ENCODE results near the gene DNAJC10.

Gene DNAJC10

DNA sequence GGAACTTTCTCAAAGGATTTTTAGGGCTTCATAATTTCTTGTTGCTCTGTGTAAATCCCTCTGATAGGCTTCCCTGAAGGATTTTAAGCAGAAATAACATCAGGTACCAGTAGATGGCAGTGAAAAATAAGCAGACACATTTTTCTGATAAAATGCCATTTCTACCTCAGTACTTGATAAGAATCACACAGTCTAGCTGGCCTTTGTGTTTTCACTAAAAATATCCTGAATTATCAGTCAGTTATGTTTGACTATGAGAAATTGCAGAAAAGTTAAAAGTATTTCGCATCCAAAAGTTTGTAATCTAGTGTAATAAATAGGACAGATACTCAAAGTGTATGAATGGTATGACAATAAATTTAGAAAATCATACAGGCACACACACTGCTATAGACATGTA lies 68.7 kb downstream of the DNAJC10 start:
- no peak for DNase-seq (ENCODE audit: low read depth in 2 of 2)

DNA sequence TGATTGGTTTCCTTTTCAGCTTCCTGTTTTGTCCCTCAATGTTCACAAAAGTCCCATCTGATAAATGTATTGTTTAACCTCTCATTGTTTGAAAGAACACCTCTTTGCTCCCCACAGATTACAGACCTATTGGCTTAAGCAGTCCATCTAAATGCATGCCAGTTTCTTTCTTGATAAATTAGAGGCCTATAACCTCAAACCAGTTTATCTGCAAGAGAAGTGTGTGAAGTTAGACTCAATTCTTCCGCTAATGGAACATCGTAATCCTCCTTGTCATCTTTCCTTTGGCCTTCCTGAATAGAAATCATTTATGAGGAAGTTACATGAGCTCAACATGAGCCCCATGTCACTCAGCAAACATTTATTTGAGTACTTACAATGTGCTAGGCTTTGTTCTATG lies 76.4 kb downstream of the DNAJC10 start:
- no peak for DNase-seq (ENCODE audit: low read depth in 2 of 2)

DNA sequence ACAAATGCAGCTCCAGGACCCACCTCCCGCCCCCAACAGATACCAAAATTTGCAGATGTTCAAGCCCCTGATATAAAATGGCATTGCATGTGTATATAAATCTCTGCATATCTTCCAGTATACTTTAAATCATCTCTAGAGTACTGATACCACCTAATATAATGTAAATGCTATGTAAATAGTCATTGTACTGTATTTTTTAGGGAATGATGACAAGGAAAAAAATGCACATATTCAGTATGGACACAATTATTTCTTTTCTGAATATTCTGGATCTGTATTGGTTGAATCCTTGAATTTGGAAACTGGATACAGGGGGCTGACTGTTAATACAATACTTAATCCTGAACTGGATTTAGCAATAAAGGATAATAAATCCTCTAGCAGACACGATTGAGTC lies 82.7 kb downstream of the DNAJC10 start:
- no peak for DNase-seq (ENCODE audit: low read depth in 2 of 2)

DNA sequence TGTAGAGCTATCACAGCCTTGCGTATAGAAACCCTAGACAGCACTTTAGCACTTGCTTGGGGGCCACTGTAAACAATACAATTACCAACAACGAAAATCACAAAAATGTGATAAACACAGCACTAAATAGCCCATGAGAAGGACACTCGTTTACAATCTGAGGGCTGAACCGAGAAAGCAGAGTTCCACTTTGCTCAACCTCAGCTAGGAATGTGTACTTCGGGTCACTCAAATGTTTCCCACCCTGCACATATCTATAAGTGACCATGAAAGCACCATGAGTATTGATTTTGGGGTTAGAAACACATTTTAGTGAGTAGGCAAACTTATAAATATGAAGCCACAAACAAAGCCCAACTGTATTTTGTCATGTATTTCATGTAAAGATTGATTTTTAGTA lies 88.1 kb downstream of the DNAJC10 start:
- DNase-seq (ENCODE audit: low read depth in 2 of 2) = no peak

DNA sequence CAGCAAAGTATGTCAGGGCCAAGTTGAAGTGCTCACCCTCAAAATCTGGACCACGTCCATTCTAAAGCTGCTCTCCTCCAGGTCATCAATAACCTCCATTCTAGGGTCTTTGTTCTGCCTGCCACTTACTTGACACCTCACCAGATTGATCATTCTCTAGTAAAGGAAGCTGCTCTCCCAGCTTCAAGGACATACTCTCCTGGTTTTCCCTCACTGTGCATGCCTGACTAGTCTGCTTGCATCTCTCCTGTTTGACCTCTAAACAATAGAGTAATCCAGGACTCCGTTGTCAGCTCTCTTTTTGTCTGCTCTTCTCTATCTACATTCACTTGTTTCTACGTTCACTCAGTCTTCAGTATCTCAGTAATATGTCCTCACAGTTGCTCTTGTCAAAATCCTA lies 91.3 kb downstream of the DNAJC10 start:
- DNase-seq (ENCODE audit: low read depth in 2 of 2) = no peak

DNA sequence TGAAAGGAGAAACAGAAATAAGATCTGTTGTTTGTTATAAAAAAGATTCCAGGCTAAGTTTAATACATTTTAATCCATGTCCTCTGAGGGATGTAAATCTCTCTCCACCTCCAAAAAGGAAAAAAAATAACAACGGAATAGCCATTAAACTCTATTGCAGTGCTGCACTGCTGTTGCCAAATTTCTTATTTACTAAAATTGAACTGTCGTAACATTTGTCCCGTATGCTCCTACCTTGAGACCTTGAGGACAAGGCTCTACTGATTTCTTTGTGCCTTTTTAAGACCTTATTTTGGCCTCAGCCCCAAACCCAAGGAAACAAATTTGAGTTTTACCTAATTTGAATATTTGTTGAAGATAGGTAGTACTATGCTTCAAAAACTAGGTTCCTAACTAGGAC lies 94.0 kb downstream of the DNAJC10 start:
- no peak for DNase-seq (ENCODE audit: low read depth in 2 of 2)

DNA sequence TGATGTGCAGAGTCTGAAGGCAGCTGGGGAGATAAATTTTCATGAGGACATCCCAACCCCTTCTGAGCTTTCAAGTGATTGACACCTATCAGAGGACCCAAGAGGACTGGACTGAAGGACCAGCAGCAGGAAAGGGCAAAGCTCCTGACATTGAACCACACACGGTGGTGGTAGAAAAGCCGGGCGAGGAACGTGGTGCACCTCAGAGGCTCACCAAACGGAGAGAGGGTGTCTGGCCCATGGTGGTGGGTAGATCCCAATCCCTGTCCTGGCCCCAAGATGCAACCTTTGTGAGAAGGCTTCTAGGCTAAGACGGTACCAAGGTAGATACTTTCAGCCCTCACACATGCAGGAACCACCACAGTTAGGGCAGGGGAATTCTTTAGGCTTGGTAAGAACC lies 98.3 kb downstream of the DNAJC10 start:
- no peak for DNase-seq (ENCODE audit: low read depth in 2 of 2)

DNA sequence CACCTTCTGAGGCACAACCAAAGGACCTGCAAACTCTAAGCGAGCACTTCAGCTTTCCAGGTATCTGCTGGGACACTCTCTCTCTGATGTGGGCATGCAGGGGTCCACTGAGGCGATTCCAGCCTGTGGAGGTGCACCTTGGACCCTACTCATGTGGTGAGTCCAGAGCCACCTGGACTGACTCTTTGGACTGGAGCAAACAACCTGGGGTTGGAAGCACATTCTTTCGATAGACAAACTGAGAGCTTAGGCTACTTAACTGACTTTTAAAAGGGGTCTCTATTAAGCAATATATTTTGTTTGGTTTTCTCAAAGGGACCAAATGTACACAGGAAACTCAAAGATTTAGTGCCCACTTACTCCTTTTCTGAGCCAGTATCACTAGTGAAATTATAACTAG lies 98.7 kb downstream of the DNAJC10 start:
- DNase-seq (ENCODE audit: low read depth in 2 of 2) = no peak

DNA sequence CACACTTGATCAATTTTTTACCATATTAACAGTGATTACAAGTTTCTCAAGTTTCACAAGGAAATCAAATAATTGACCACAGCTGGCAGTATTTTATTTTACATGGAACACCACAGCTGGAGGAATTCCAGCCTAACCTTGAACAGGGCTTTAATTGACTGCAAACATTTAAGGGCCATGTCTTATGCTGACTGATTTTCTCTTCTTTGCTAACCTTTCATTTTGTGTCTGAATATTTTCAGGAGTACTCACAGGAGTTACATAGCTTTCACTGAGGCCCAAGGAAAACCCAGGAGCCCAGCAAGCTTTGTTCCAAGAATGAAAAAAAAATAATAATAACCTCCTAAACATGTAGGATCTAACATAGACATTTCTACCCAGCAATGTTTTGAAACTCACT lies 100.8 kb downstream of the DNAJC10 start:
- DNase-seq (ENCODE audit: low read depth in 2 of 2) = no peak

DNA sequence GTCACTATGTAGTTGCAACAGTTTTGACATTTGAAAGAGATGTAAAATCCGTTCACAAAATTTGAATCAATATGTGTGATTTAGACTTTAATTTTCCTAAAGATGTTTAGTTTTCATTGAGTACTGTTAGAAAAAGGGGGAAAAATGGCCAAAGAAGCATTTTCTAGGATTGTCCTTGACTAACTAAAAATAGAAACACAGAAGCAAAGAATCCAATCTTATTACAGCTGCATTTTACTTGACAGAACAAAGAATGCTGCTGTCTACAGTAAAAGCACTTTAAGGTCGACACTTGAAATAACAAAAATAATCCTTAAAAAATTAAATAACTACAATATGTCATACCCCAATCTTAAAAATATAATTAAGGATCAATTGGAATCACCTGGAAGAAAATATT lies 101.5 kb downstream of the DNAJC10 start:
- no peak for DNase-seq (ENCODE audit: low read depth in 2 of 2)

DNA sequence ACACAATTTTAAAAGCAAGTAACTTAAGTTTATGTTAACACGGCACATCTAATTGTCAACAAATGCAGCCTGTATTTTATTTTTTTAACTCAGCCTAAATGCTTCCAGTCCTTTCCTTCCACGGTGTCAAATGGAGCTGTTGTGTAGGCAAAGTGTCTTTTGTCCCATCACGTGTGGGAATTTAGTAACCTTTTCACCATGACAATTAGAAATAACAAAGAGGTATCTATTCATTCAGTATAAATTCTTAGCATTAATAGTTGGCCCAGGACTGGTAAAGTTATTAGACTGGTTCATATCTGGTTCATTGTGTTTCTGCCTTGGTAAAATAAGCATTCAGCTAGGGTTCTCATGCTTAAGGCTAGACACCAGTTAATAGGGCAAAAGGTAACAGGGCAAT lies 102.4 kb downstream of the DNAJC10 start:
- no peak for DNase-seq (ENCODE audit: low read depth in 2 of 2)

DNA sequence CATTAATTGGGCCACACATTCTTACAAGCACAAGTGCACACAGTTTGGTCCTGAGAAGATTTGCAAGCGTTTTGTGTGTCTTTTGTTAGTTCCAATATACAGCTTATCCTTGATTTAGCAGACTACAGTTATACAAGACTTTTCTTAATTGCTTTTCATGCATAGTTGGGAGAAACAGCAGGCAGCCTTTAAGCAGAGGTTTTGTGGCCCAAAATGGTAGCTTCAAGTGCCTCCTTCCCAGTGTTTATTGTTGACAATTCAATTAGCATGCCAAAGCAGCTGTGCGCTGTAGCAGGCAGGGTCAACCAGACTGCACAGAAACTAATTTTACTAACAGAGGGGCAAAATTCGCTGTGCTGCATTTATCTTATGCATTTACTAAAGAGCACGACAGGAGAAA lies 102.9 kb downstream of the DNAJC10 start:
- no peak for DNase-seq (ENCODE audit: low read depth in 2 of 2)

DNA sequence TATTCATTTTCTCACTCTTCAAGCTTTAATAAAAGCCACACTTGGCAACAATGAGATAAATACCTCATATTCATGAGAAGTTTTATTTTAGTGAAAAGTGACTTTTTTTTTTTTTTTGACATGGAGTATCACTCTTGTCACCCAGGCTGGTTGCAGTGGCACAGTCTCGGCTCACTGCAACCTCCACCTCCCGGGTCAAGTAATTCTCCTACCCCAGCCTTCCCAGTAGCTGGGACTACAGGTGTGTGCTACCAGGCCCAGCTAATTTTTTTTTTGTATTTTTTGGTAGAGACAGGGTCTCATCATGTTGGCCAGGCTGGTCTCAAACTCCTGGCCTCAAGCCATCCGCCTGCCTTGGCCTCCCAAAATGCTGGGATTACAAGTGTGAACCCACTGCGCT lies 103.4 kb downstream of the DNAJC10 start:
- no peak for DNase-seq (ENCODE audit: low read depth in 2 of 2)

DNA sequence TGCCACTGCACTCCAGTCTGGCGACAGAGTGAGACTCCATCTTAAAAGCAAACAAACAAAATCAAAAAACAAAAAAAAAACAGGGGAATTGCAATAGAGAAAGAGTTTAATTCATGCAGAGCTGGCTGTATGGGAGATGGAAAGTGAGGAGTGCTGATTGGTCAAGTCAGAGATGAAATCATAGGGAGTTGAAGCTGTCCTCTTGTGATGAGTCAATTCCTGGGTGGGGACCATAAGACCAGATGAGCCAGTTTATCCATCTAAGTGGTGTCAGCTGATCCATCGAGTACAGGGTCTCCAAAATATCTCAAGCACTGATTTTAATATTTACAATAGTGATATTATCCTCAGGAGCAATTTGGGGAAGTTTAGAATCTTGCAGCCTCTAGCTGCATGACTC lies 105.1 kb downstream of the DNAJC10 start:
- DNase-seq (ENCODE audit: low read depth in 2 of 2) = no peak

DNA sequence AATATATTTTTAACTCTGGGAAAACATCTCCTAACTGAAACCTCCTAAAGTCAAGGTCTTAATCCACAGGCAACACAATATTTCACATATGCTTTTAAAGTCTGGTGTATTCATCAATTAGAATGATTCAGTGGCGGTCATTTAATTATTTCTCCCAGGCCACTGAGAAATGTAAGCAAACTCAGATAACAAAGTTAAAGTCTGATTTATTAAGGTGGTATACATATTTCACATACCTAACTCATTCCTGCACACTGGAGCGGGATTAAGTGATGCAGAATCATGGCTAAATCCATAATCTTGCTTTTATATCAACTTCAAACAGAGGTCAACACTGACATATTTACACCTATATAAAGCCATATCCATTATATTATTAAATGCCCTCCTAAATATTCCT lies 106.7 kb downstream of the DNAJC10 start:
- no peak for DNase-seq (ENCODE audit: low read depth in 2 of 2)

DNA sequence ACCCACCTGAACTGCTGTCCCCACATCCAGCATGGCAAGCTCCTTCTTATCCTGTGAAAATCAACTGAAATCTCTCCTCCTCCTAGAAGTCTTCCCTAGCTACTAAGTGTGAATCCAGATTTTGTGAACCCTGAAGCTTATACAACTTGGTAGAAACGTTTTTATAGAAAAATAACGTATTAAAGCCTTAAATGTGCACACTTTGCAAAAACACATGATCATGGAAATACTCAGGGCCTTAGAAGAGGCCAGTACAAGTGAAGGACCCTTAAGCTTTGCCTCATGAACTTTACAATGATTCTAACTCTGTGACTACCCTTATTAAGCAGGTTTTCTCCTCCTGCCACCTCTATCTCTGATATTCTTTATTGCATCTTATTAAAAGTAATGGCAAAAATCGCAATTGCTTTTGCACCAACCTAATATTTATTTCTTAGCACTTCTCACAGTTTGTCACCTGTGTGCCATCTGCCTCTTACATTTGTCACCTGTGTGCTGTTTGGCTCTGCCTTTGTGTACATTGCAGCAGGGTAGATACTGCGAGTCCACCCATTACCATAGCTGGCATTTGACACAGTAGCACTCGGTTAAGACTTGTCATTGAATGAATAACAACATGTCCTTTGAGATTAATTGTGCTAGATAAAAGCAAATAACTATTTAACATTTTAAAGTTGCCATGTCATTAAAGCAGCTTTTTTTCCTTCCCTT lies 108.2 kb downstream of the DNAJC10 start:
- DNase-seq (ENCODE audit: low read depth in 2 of 2) = no peak

DNA sequence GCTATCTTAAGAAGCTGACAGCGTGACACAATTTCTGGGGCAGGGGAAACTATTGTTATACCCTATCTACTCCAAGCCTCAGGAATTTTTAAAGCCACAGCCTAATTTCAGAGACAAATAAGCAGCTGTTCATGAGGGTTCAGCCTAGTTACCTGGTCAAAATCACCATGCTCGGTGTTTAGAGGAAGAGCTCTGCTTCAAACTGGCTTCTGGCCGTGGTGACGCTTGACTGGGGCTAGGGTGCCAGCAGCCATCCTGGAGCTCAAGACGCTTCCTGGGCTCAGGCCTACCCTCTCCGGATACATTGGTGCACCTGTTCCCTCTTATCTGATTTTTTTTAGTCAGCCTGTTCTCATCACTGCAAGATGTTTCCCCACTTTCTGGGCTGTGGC lies 108.7 kb downstream of the DNAJC10 start:
- DNase-seq (ENCODE audit: low read depth in 2 of 2) = no peak

DNA sequence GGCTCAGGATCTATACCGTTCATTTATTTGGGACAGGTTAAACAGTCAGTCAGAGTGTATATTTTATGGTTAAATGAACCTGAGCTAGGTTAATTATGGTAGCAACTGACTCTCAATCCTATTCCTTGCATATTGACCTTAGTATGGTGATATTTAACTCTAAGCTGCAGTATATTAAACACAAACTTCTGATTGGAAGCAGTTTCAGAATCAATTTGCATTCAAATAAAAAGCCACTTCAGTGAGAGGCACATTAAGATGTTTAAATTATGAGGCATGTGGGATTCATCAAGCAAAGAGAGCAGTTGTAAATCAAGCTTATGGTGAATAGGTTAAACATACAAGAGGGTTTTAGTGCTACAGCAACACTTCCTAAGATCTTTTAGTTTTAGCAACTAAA lies 110.0 kb downstream of the DNAJC10 start:
- no peak for DNase-seq (ENCODE audit: low read depth in 2 of 2)

DNA sequence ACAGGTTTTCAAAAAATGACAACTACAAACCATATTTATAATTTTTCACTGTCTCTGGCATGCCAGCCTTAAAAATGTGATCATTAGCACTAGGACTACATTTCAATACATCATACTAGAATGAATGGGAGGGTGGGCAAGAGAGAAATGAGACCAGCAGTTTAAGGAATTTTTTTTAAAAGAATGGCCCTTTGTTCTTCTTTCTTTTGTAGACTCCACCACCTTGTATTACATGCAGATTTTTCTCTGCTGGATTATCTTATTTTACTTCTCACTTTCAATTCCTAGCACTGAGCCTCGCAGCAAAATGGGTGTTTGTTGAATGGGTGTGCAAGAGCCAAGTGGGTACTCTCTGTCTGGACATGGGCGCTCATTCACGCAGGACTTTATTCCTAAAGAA lies 110.4 kb downstream of the DNAJC10 start:
- no peak for DNase-seq (ENCODE audit: low read depth in 2 of 2)

DNA sequence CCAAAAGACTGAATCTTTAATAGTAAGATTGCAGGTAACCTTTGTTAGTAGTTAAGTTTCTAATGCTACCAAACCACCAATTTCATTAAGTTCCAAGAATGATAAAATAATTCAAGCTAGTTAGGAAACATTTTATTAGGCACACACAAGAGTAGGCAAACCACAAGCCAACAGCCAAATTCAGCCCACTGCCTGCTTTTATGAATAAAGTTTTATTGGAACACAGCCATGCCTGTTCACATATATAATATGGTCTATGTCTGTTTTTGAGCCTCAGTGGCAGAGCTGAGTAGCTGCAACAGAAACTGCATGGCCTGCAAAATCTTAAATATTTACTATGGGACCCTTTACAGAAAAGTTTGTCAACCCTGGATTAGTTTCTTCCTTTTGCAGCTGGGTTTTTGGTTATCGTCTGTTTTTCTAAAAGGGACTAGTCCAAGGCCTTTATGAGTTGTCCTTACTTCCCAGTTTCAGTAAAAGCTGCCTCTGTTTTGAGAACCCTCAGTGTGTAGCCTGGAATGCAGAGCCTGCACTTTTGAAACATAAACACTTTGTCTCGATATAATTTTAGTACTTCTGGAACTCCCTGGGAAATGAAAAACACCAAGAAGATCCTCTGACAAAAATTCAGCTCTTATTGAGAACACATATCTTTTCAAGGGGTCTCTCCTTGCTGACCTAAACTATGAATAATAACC lies 111.3 kb downstream of the DNAJC10 start:
- DNase-seq (ENCODE audit: low read depth in 2 of 2) = no peak

DNA sequence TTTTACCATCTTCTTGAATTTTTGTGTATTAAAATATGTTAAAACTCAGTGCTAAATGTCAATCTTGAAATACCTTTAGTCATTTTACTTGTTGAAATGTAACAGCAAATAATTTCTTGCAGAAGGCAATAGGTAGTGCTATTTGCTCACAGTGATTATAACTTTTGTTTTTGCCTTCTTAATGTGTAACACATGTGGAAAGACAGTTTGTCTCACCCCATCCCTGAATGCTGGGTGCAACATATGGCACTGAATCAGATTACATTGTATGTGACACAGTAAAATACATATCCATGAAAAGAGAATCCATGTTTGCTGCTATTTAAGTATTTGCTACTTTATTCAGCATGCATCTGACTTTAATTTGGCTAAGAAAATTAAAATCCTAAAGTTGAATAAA lies 115.0 kb downstream of the DNAJC10 start:
- no peak for DNase-seq (ENCODE audit: low read depth in 2 of 2)

DNA sequence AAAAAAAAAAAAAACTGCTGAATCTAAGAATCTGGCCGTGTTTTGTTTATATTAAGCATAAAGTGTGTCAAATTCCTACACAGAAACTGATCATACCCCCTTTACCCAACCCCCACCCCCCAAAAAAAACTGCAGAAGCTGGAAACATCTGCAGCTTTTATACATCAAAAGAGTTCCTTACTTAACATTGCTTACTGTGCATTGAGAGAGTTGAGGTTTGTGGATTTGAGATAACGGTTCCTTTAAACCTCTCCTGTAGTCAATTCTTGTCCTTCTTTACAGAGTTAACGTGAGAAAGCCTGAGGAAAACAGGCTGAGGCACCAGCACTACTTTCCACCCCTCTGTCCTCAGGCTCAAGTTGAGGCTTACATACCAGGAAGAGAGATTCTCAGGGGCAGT lies 115.9 kb downstream of the DNAJC10 start:
- no peak for DNase-seq (ENCODE audit: low read depth in 2 of 2)

DNA sequence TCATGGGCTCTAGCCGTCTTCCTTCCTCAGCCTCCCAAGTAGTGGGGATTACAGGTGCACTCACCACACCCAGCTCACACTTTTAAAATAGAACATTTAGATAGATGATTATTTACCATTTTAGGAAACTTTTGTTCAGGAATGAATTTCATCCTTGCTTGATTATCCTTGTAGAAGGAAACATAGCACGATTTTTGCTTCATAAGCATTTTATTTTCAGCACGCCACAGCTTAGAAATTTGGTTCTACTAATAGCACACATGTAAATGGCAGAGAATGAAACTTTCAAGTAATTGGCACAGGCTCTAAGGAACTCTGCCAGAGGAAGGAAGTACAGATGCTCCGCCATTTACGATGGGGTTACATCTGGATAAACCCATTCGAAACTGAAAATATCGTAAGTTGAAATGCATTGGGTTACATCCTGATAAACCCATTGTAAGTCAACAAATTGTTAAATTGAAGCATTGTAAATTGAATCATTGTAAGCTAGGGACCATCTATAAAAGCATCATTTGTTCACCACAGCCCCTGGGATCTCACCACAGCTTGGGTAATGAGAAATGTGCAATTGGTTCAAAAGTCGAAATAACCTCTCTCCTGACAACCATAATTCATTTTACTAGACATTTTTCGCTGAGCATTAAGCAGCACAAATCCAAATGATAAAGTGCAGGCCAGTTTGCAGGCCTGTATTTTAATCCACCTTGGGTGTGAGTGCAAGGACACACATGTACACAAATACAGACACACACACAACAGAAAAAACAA lies 117.2 kb downstream of the DNAJC10 start:
- DNase-seq (ENCODE audit: low read depth in 2 of 2) = no peak
